ENCODE results near the gene GSTO1. TPM values are rescaled to one million over a fixed set of nuclear protein-coding genes. Genes with fewer than 3 reads are reported as not detected.

Gene GSTO1
- total and polyA plus RNA-seq, 2 of the 13 experiments (the other 11 are each of a cell fraction or from before 2014, with no cell fraction given): 228 to 300 TPM

GRCh38 chr10:104253606-104254410, 884 bp upstream of the GSTO1 start (continued):
- peak; percentile 31 for TF ChIP-seq TEAD3 (CRISPR knock-in tag; optimal IDR thresholded peaks at IDR 0.05; ENCODE audit: borderline replicate concordance)
- 0 out of 2 replicates have a peak, but pooled peaks have one; percentile 3 for TF ChIP-seq IRF2 (CRISPR knock-in tag; IDR thresholded peaks at IDR 0.05)
- peak; percentile 15; the same call in 1 of the 2 replicates for TF ChIP-seq DRAP1 (CRISPR knock-in tag; IDR thresholded peaks at IDR 0.05)
- 0 out of 2 replicates have a peak, but pooled peaks have one; percentile 6 for TF ChIP-seq POLR2G (IDR thresholded peaks at IDR 0.05; ENCODE audit: low read depth, low read length)
- 0 out of 2 replicates have a peak, but pooled peaks have one; percentile 8 for TF ChIP-seq TGIF2 (CRISPR knock-in tag; IDR thresholded peaks at IDR 0.05)
- 0 out of 2 replicates have a peak, but pooled peaks have one; percentile 2 for TF ChIP-seq KLF12 (CRISPR knock-in tag; IDR thresholded peaks at IDR 0.05; ENCODE audit: borderline replicate concordance)
- TF ChIP-seq ZNF18 (CRISPR knock-in tag; IDR thresholded peaks at IDR 0.05; ENCODE audit: insufficient replicate concordance): no peak

GRCh38 chr10:104255311-104255981, 754 bp downstream of the GSTO1 start:
- H3K27me3 ChIP-seq (ENCODE audit: control insufficient read depth in 1 of 2, insufficient read depth in 2 of 2, low read length in 2 of 2): no peaks in the 10 kb centered on the region; a peak in 1 of 5 replicates
- peak; percentile 61 for ATAC-seq
- H3K9ac ChIP-seq (ENCODE audit: insufficient read depth, low read depth, low read length): peak overlapping the region; percentile 83
- TSS peak; percentile 88 for BruUV-seq (replicated peaks)
- peaks cover 5% of the 10 kb centered on the region; the same call in 1 of the 2 replicates for H4K20me1 ChIP-seq (ENCODE audit: insufficient read depth, low read length)
- peak overlapping the region; percentile 83 to 88 (median 88) for H3K4me3 ChIP-seq (replicated peaks in 1 of 3; ENCODE audit: insufficient read depth in 1 of 3, low read depth in 2 of 3, low read length in 3 of 3)
- in situ Hi-C loops (cut with HindIII; ENCODE audit: extremely low pct_ligation_motif_present, low pct_unique_long_range_greater_than_20kb): no loop called here
- peaks cover 81% of the 10 kb centered on the region for H3K4me1 ChIP-seq (ENCODE audit: insufficient read depth, low read length)
- no peaks in the 10 kb centered on the region for H3K9me3 ChIP-seq (ENCODE audit: low read length)
- 2% methylated on average over 10 of the region's 12 CpGs for WGBS (ENCODE audit: low lambda C conversion rate)
- no peak overlapping the region for H2AFZ ChIP-seq (ENCODE audit: low read length)
- H3K4me2 ChIP-seq (ENCODE audit: low read depth, low read length): peak overlapping the region; percentile 84
- intact Hi-C loops (cut with micrococcal nuclease; ENCODE audit: unreplicated experiment): loop anchor here (10.0 kb wide), 1 partner anchor 131 kb away; the partner anchor contains the start of gene SFR1
- ChIA-PET POLR2A (interaction anchor here (0.7 to 6.7 kb wide), 12 partner anchors 10 to 134 kb away, joined by 3 to 59 read pairs (median 4); partner anchors contain the start of genes CFAP43, ITPRIP and SFR1), CTCF (ENCODE audit: low intra/inter-chr PET ratio, low total read pairs) (no interaction called here)
- peak; percentile 72 for FAIRE-seq
- peak; percentile 82 for DNase-seq (ENCODE audit: low spot score)
- peak overlapping the region; percentile 90 for H3K27ac ChIP-seq (ENCODE audit: extremely low read length, insufficient read depth, low read length)
- H3K79me2 ChIP-seq (ENCODE audit: insufficient read depth, low read length): peaks cover 66% of the 10 kb centered on the region
- H3K36me3 ChIP-seq (replicated peaks in 1 of 2; ENCODE audit: control insufficient read depth in 1 of 2, insufficient read depth in 2 of 2, low read length in 2 of 2): peaks cover 4 to 27% of the 10 kb centered on the region in 2 experiments; a peak in 4 of 5 replicates
- TF ChIP-seq DMTF1 (CRISPR knock-in tag; IDR thresholded peaks at IDR 0.05) (no peak), KDM5A (IDR thresholded peaks at IDR 0.05; ENCODE audit: borderline replicate concordance, low read length) (no peak), ZBED4 (CRISPR knock-in tag; IDR thresholded peaks at IDR 0.05; ENCODE audit: borderline replicate concordance) (no peak), ETV5 (CRISPR knock-in tag; IDR thresholded peaks at IDR 0.05; ENCODE audit: borderline replicate concordance) (peak; percentile 49; the same call in 1 of the 2 replicates)

Data from HepG2 (cell line).